Measurements from ENCODE around the gene PROZ. TPM values are rescaled to one million over a fixed set of nuclear protein-coding genes. Genes with fewer than 3 reads are reported as not detected.

Gene PROZ
- total and polyA plus RNA-seq, 2 experiments from 2014 or later, result not detected

DNA sequence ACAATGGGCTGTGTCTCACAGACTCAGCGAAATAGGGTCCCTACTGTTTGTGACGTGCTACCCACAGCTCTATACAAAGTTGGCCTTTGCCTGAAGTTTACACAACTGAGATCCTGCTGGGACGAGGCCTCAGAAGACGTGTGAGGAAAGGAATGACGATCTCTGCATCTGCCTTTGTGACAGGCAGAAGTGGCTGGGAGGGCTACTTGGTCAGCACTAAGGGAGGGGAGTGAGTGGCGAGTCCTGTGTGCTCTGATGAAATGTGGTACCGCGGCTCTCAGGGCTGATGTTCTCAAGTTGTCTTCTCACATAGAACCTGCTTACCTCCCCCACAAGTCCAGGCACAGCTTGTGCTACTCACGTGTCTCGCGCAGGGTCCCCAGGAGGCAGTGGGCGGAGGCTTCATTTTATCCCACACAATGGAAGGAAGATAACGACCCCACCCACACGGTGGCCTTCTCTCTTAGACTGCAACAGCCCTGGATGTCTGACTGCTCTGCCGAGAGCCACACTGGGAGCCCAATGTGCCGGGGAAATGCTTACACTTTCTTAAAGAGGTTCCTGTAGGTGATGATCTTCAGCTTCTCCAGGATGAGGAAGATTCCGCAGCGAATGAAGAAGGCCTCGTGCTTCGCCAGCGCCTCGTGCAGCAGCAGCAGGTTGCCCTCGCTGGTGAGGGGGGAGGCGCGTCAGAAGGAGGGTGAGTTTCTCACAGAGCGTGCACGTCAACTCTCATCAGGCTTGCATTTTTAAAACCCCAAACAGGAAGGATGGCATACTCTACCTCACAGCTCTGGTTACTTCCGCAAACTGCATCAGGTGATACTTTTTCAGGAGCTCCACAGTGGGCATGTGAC is 21.2 kb downstream of the PROZ start:
- 90 to 95% methylated on average over 28 of the region's 28 CpGs for WGBS, 2 experiments (ENCODE audit: low coverage in 1 of 2, low lambda C conversion rate in 2 of 2, missing lambda C conversion rate in 2 of 2)

DNA sequence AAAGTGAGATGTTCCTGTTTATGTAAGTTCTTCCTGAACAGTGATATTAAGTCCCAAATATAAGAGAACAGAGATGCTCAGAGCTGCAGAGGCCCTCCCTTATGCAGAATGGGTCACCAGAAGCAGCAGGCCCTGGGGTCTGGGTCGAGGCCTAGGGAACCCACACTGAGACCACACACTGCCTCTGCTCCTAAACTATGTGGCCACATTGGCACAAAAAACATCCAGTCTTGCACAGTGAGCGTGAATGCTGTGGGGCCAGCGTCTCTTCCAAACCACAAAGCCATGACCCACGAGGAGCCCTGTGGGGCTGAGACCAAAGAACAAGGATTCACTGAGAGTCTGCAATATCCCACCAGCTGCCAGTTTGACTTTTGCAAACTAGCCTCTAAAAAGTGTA is 23.6 kb downstream of the PROZ start:
- WGBS, 2 experiments (ENCODE audit: low coverage in 1 of 2, low lambda C conversion rate in 2 of 2, missing lambda C conversion rate in 2 of 2), result 94 to 95% methylated on average over 4 of the region's 4 CpGs
- Histone ChIP-seq H3K4me2 (ENCODE audit: unreplicated experiment) (no peak overlapping the region), H3K9me2 (ENCODE audit: insufficient read depth) (no peaks in the 10 kb centered on the region), H3K9ac (no peak overlapping the region), H3K27ac (no peak overlapping the region), H3K9me3 (ENCODE audit: low read depth) (no peaks in the 10 kb centered on the region), H4K20me1 (ENCODE audit: insufficient read depth) (no peaks in the 10 kb centered on the region), H3F3A (ENCODE audit: insufficient read depth) (peaks cover 18% of the 10 kb centered on the region), H3K27me3 (replicated peaks; ENCODE audit: insufficient read depth) (no peaks in the 10 kb centered on the region), H3K36me3 (ENCODE audit: low read depth) (peaks cover 53% of the 10 kb centered on the region), H3K4me3 (no peak overlapping the region), H3K79me2 (ENCODE audit: insufficient read depth) (peaks cover 54% of the 10 kb centered on the region), H2AFZ (no peak overlapping the region), H3K4me1 (ENCODE audit: insufficient read depth) (peaks cover 25% of the 10 kb centered on the region)
- no peak for TF ChIP-seq EZH2phosphoT487 (IDR thresholded peaks at IDR 0.05; ENCODE audit: insufficient read depth, low read depth)
- TF ChIP-seq EZH2 (IDR thresholded peaks at IDR 0.05; ENCODE audit: insufficient read depth, poor library complexity, severe bottlenecking), result no peak
- in situ Hi-C loops (cut with MboI), result no loop called here
- DNase-seq, result no peak

More for the DNA sequence above, 21.2 kb downstream of the PROZ start:
- Histone ChIP-seq H3K9me3 (ENCODE audit: low read depth) (no peaks in the 10 kb centered on the region), H3K4me2 (ENCODE audit: unreplicated experiment) (no peak overlapping the region), H3K27me3 (replicated peaks; ENCODE audit: insufficient read depth) (no peaks in the 10 kb centered on the region), H3K27ac (peak overlapping the region; percentile 76), H3K79me2 (ENCODE audit: insufficient read depth) (peaks cover 29% of the 10 kb centered on the region), H3K9me2 (ENCODE audit: insufficient read depth) (no peaks in the 10 kb centered on the region), H3F3A (ENCODE audit: insufficient read depth) (peaks cover 12% of the 10 kb centered on the region), H3K9ac (no peak overlapping the region; the same call in 1 of the 2 replicates), H3K4me1 (ENCODE audit: insufficient read depth) (peaks cover 19% of the 10 kb centered on the region), H4K20me1 (ENCODE audit: insufficient read depth) (no peaks in the 10 kb centered on the region), H2AFZ (no peak overlapping the region), H3K4me3 (no peak overlapping the region), H3K36me3 (ENCODE audit: low read depth) (peaks cover 64% of the 10 kb centered on the region)
- no peak for DNase-seq
- in situ Hi-C loops (cut with MboI), result no loop called here
- TF ChIP-seq EZH2phosphoT487 (IDR thresholded peaks at IDR 0.05; ENCODE audit: insufficient read depth, low read depth), result no peak
- no peak for TF ChIP-seq EZH2 (IDR thresholded peaks at IDR 0.05; ENCODE audit: insufficient read depth, poor library complexity, severe bottlenecking)

DNA sequence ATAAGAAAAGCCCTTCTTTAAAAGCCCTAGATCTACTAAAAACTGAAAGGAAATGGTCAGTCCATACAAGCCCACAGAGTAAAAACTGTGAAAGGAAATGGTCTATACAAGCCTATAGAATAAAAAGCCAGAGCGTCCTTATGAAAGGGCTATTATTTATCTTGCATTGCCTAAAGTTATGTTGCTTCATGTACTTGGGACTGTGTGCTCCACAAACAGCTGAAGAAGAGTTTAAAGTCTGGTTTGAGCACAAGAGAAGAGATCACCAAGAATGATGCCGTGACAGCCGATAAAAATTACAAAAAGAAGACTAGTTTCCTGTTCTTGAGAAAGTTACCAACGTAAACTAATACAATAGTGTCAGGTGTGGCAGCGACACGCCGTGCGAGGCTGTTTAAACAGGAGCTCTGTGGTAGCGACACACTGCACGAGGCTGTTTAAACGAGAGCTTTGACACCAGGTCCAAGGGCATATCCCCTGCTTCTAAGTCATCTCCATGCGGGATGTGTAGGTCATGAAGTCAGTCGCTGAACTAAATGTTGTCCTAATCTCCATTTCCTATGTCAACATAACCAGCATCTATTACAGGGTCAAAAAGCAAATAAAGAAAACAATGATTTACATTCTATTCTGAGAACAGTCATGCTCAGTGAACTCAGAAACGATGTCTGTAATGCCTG is 25.1 kb downstream of the PROZ start:
- Histone ChIP-seq H3K9me3 (ENCODE audit: low read depth) (no peaks in the 10 kb centered on the region), H3K4me3 (no peak overlapping the region), H3K79me2 (ENCODE audit: insufficient read depth) (peaks cover 59% of the 10 kb centered on the region), H3F3A (ENCODE audit: insufficient read depth) (peaks cover 24% of the 10 kb centered on the region), H3K36me3 (ENCODE audit: low read depth) (peaks cover 47% of the 10 kb centered on the region), H3K9me2 (ENCODE audit: insufficient read depth) (no peaks in the 10 kb centered on the region), H3K9ac (no peak overlapping the region), H3K4me2 (ENCODE audit: unreplicated experiment) (no peak overlapping the region), H3K27me3 (replicated peaks; ENCODE audit: insufficient read depth) (no peaks in the 10 kb centered on the region), H2AFZ (no peak overlapping the region), H4K20me1 (ENCODE audit: insufficient read depth) (no peaks in the 10 kb centered on the region), H3K4me1 (ENCODE audit: insufficient read depth) (peaks cover 25% of the 10 kb centered on the region), H3K27ac (no peak overlapping the region)
- in situ Hi-C loops (cut with MboI), result no loop called here
- WGBS, 2 experiments (ENCODE audit: low coverage in 1 of 2, low lambda C conversion rate in 2 of 2, missing lambda C conversion rate in 2 of 2), result 92 to 93% methylated on average over 14 of the region's 14 CpGs
- DNase-seq, result no peak
- TF ChIP-seq EZH2 (IDR thresholded peaks at IDR 0.05; ENCODE audit: insufficient read depth, poor library complexity, severe bottlenecking) (no peak), EZH2phosphoT487 (IDR thresholded peaks at IDR 0.05; ENCODE audit: insufficient read depth, low read depth) (no peak)

DNA sequence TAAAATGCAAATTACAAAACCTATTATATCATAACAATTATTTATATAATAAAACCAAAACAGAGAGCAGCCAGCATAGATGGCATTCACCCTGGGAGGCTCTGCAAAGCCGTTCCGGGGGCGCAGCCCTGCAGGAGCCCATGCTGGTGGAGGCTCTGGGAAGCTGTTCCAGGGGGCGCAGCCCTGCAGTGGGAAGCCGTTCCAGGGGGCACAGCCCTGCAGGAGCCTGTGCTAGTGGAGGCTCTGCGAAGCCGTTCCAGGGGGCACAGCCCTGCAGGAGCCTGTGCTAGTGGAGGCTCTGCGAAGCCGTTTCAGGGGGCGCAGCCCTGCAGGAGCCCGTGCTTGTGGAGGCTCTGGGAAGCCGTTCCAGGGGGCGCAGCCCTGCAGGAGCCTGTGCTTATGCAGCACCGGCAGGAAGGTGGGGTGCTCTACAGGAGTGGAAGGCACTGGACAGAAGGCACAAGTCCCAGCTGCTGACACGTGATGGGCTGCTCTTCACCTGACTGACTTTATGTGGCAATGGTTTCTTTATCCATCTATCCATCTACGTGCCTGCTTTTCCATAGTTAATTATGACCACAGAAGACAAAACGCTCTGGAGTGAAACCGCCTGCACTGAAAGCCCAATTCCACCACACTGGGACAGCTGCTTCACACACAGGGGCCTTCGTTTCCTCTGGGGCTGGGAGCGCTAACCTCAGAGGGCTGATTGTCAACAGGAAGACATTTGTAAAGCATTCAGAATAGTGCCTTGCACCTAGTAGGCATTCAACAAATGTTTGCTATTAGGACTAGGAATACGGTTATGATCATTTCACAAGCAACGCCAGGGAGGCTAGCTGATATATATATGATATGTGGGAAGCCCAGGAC is 26.4 kb downstream of the PROZ start:
- no peak overlapping the region for H3K4me3 ChIP-seq
- H3K9ac ChIP-seq, result no peak overlapping the region
- no peak overlapping the region for H3K27ac ChIP-seq
- no peak for TF ChIP-seq EZH2phosphoT487 (IDR thresholded peaks at IDR 0.05; ENCODE audit: insufficient read depth, low read depth)
- TF ChIP-seq EZH2 (IDR thresholded peaks at IDR 0.05; ENCODE audit: insufficient read depth, poor library complexity, severe bottlenecking), result no peak
- H3K4me1 ChIP-seq (ENCODE audit: insufficient read depth), result peaks cover 19% of the 10 kb centered on the region
- no peaks in the 10 kb centered on the region for H3K9me2 ChIP-seq (ENCODE audit: insufficient read depth)
- no peaks in the 10 kb centered on the region for H4K20me1 ChIP-seq (ENCODE audit: insufficient read depth)
- no peaks in the 10 kb centered on the region for H3K27me3 ChIP-seq (replicated peaks; ENCODE audit: insufficient read depth)
- 89 to 92% methylated on average over 18 to 22 of the region's 22 CpGs for WGBS, 2 experiments (ENCODE audit: low coverage in 1 of 2, low lambda C conversion rate in 2 of 2, missing lambda C conversion rate in 2 of 2)
- H3K9me3 ChIP-seq (ENCODE audit: low read depth), result no peaks in the 10 kb centered on the region
- H3K79me2 ChIP-seq (ENCODE audit: insufficient read depth), result peaks cover 71% of the 10 kb centered on the region
- peaks cover 16% of the 10 kb centered on the region for H3F3A ChIP-seq (ENCODE audit: insufficient read depth)
- in situ Hi-C loops (cut with MboI), result no loop called here
- H2AFZ ChIP-seq, result no peak overlapping the region
- no peak overlapping the region for H3K4me2 ChIP-seq (ENCODE audit: unreplicated experiment)
- H3K36me3 ChIP-seq (ENCODE audit: low read depth), result peaks cover 43% of the 10 kb centered on the region
- no peak for DNase-seq
